H9 (cell line): ENCODE measurements around the gene ZHX3. TPM values are rescaled to one million over a fixed set of nuclear protein-coding genes. Genes with fewer than 3 reads are reported as not detected.

Source experiments
- DNase-seq: peaks from one replicate; pipeline ENCODE4 v3.0.0-alpha.2; 2017
- H2AFZ ChIP-seq: one replicate; pipeline ENCODE4 v1.6.1; 2013; ENCODE audit warnings: mild to moderate bottlenecking, low read length, control low read depth, moderate library complexity
- H2AK5ac ChIP-seq: 2 replicates; pipeline ENCODE4 v1.6.1; 2013; ENCODE audit warnings: low read length, control low read depth, mixed read lengths; ENCODE audit not compliant: insufficient read length
- H2BK120ac ChIP-seq: one replicate; pipeline ENCODE4 v1.6.1; 2013; ENCODE audit warnings: low read depth, mild to moderate bottlenecking, low read length, control low read depth, inconsistent platforms; ENCODE audit not compliant: poor library complexity, severe bottlenecking
- H2BK12ac ChIP-seq: 2 replicates; pipeline ENCODE4 v1.6.1; 2013; ENCODE audit warnings: low read length, control low read depth, mixed read lengths, low read depth; ENCODE audit not compliant: insufficient read length
- H2BK15ac ChIP-seq: 2 replicates; pipeline ENCODE4 v1.6.1; 2013; ENCODE audit warnings: low read depth, low read length, control low read depth
- H2BK20ac ChIP-seq: one replicate; pipeline ENCODE4 v1.6.1; 2013; ENCODE audit warnings: low read depth, mild to moderate bottlenecking, low read length, control low read depth, inconsistent platforms; ENCODE audit not compliant: poor library complexity, severe bottlenecking
- H2BK5ac ChIP-seq: 2 replicates; pipeline ENCODE4 v1.6.1; 2013; ENCODE audit warnings: low read length, control low read depth, mixed read lengths; ENCODE audit not compliant: insufficient read length
- H3K14ac ChIP-seq: 2 replicates; pipeline ENCODE4 v1.6.1; 2013; ENCODE audit warnings: low read length, control low read depth; ENCODE audit not compliant: insufficient read depth
- H3K18ac ChIP-seq: 2 replicates; pipeline ENCODE4 v1.6.1; 2013; ENCODE audit warnings: low read depth, mild to moderate bottlenecking, mixed read lengths, low read length, control low read depth; ENCODE audit not compliant: insufficient read length
- H3K23ac ChIP-seq: 2 replicates; pipeline ENCODE4 v1.6.1; 2013; ENCODE audit warnings: low read length, control low read depth, mixed read lengths, low read depth; ENCODE audit not compliant: insufficient read length
- H3K23me2 ChIP-seq: 2 replicates; pipeline ENCODE4 v1.6.1; 2013; ENCODE audit warnings: low read depth, mild to moderate bottlenecking, mixed read lengths, low read length, control low read depth; ENCODE audit not compliant: insufficient read length, poor library complexity, severe bottlenecking
- H3K27ac ChIP-seq: 2 replicates; pipeline ENCODE4 v1.5.1; 2013; ENCODE audit warnings: low read length, control low read depth, mixed read lengths, low read depth; ENCODE audit not compliant: insufficient read length
- H3K27me3 ChIP-seq: 2 replicates; pipeline ENCODE4 v1.6.1; 2013; ENCODE audit warnings: low read length, control low read depth, inconsistent platforms; ENCODE audit not compliant: insufficient read depth
- H3K4ac ChIP-seq: 2 replicates; pipeline ENCODE4 v1.6.1; 2013; ENCODE audit warnings: low read depth, mild to moderate bottlenecking, control low read depth, inconsistent platforms, low read length, moderate library complexity
- H3K4me1 ChIP-seq: 2 replicates; pipeline ENCODE4 v1.6.1; 2013; ENCODE audit warnings: low read length, control low read depth, inconsistent platforms; ENCODE audit not compliant: insufficient read depth
- H3K4me2 ChIP-seq: 2 replicates; pipeline ENCODE4 v1.6.1; 2013; ENCODE audit warnings: low read length, control low read depth, mixed read lengths; ENCODE audit not compliant: insufficient read length, insufficient read depth
- H3K56ac ChIP-seq: 2 replicates; pipeline ENCODE4 v1.6.1; 2013; ENCODE audit warnings: low read depth, mild to moderate bottlenecking, mixed read lengths, low read length, control low read depth; ENCODE audit not compliant: insufficient read length
- H3K79me1 ChIP-seq: 2 replicates; pipeline ENCODE4 v1.6.1; 2013; ENCODE audit warnings: low read depth, mild to moderate bottlenecking, moderate library complexity, low read length, control low read depth, inconsistent platforms; ENCODE audit not compliant: insufficient read depth, poor library complexity, severe bottlenecking
- H3K79me2 ChIP-seq: 2 replicates; pipeline ENCODE4 v1.6.1; 2013; ENCODE audit warnings: low read length, control low read depth, inconsistent platforms; ENCODE audit not compliant: insufficient read depth
- H3K9ac ChIP-seq: 2 replicates; pipeline ENCODE4 v1.6.1; 2013; ENCODE audit warnings: low read length, control low read depth, mixed read lengths; ENCODE audit not compliant: insufficient read length; ENCODE audit errors: extremely low read depth
- H3K9me3 ChIP-seq: one replicate; pipeline ENCODE4 v1.6.1; 2013; ENCODE audit warnings: low read depth, low read length, inconsistent platforms; ENCODE audit not compliant: control insufficient read depth
- H3T11ph ChIP-seq: one replicate; pipeline ENCODE4 v1.6.1; 2013; ENCODE audit warnings: mild to moderate bottlenecking, low read length, control low read depth, inconsistent platforms
- H4K20me1 ChIP-seq: one replicate; pipeline ENCODE4 v1.6.1; 2013; ENCODE audit not compliant: control insufficient read depth, insufficient read length, insufficient read depth
- H4K5ac ChIP-seq: 2 replicates; pipeline ENCODE4 v1.6.1; 2013; ENCODE audit warnings: low read depth, mild to moderate bottlenecking, mixed read lengths, low read length, control low read depth; ENCODE audit not compliant: insufficient read length
- H4K8ac ChIP-seq: replicated peaks from 2 replicates; pipeline ENCODE4 v1.6.1; 2013; ENCODE audit warnings: low read length, control low read depth, mixed read lengths, low read depth; ENCODE audit not compliant: insufficient read length
- H4K91ac ChIP-seq: 2 replicates; pipeline ENCODE4 v1.6.1; 2013; ENCODE audit warnings: low read depth, mild to moderate bottlenecking, moderate library complexity, mixed read lengths, low read length, control low read depth; ENCODE audit not compliant: insufficient read length
- H3K27ac Mint-ChIP-seq, 3 experiments: 2 replicates in 2 of 3; 3 replicates in 1 of 3; pipeline ENCODE4 v1.8.0; 2020 to 2021; ENCODE audit warnings: mixed read lengths in 3 of 3, mild to moderate bottlenecking in 1 of 3, moderate library complexity in 1 of 3
- H3K27me3 Mint-ChIP-seq: 2 replicates; pipeline ENCODE4 v1.8.0; 2021; ENCODE audit warnings: low read depth, mild to moderate bottlenecking, moderate library complexity, mixed read lengths
- H3K36me3 Mint-ChIP-seq, 3 experiments: 2 replicates in 2 of 3; 3 replicates in 1 of 3; pipeline ENCODE4 v1.8.0; 2020 to 2021; ENCODE audit warnings: low read depth in 3 of 3, mixed read lengths in 3 of 3; ENCODE audit not compliant: insufficient read depth in 1 of 3
- H3K4me1 Mint-ChIP-seq, 2 experiments: 2 replicates each; pipeline ENCODE4 v1.8.0; 2020; ENCODE audit warnings: mixed read lengths in 2 of 2
- H3K4me3 Mint-ChIP-seq, 2 experiments: 2 replicates in 1 of 2; 3 replicates in 1 of 2; pipeline ENCODE4 v1.8.0; 2020 to 2021; ENCODE audit warnings: mild to moderate bottlenecking in 2 of 2, mixed read lengths in 2 of 2, moderate library complexity in 1 of 2
- H3K9me3 Mint-ChIP-seq, 2 experiments: 2 replicates in 1 of 2; 3 replicates in 1 of 2; pipeline ENCODE4 v1.8.0; 2020; ENCODE audit warnings: mild to moderate bottlenecking in 2 of 2, mixed read lengths in 2 of 2, moderate library complexity in 1 of 2
- CTCF ChIP-seq: fragments of 200-600 bp; sonication (generic); conservative IDR thresholded peaks from 3 replicates; pipeline ENCODE4 v1.8.0; 2021; ENCODE audit warnings: antibody characterized with exemption, mild to moderate bottlenecking
- WGBS: extraction: QIAGEN DNeasy Blood & Tissue Kit; methylation state at CpG from one replicate; pipeline ENCODE4 v1.1.7; 2013; ENCODE audit warnings: missing lambda C conversion rate, low lambda C conversion rate, mixed read lengths; ENCODE audit not compliant: insufficient read length; ENCODE audit errors: extremely low coverage; 5-methylcytosine and 5-hydroxymethylcytosine counted together
- total RNA-seq: library from RNA; stranded (reverse); gene quantifications from 2 replicates; pipeline ENCODE4 v1.2.1, GENCODE V29; 2021

The ZHX3 gene
- total RNA-seq, 1 experiment from 2014 or later: 4.4 TPM

- H2BK15ac ChIP-seq: no peak overlapping the region
- no peak overlapping the region for H3K56ac ChIP-seq
- no peaks in the 10 kb centered on the region for H4K20me1 ChIP-seq
- Mint-ChIP-seq H3K4me1 (peaks cover 4 to 18% of the 10 kb centered on the region in 2 experiments; a peak in 3 of 4 replicates), H3K27ac (peak overlapping the region in 1 of 3 experiments; percentile 66; a peak in 3 of 7 replicates), H3K27me3 (no peaks in the 10 kb centered on the region), H3K4me3 (no peak overlapping the region; a peak in 1 of 5 replicates), H3K9me3 (no peaks in the 10 kb centered on the region), H3K36me3 (peaks cover 59 to 95% (median 89%) of the 10 kb centered on the region in 3 experiments; a peak in 6 of 7 replicates)
- H3K23ac ChIP-seq: no peak overlapping the region
- no peak overlapping the region for H2BK12ac ChIP-seq
- peak; percentile 10 for DNase-seq
- WGBS: no CpG with 5 or more reads among the region's 3 CpGs
- no peaks in the 10 kb centered on the region for H3K4me1 ChIP-seq
- H3K23me2 ChIP-seq: no peaks in the 10 kb centered on the region
- no peak overlapping the region for H3K4ac ChIP-seq
- H3K27ac ChIP-seq: no peak overlapping the region
- no peaks in the 10 kb centered on the region for H3K79me1 ChIP-seq
- no peak overlapping the region for H3K4me2 ChIP-seq
- H3K27me3 ChIP-seq: no peaks in the 10 kb centered on the region
- H2BK20ac ChIP-seq: no peak overlapping the region
- H4K8ac ChIP-seq: no peak overlapping the region
- H2AFZ ChIP-seq: no peak overlapping the region
- H2BK120ac ChIP-seq: no peak overlapping the region
- H4K5ac ChIP-seq: no peak overlapping the region
- H3K79me2 ChIP-seq: no peaks in the 10 kb centered on the region
- no peak for TF ChIP-seq CTCF
- no peaks in the 10 kb centered on the region for H3K9me3 ChIP-seq
- H3K9ac ChIP-seq: no peak overlapping the region
- no peak overlapping the region for H2BK5ac ChIP-seq
- H3K18ac ChIP-seq: no peak overlapping the region
- no peak overlapping the region for H4K91ac ChIP-seq
- no peak overlapping the region for H3K14ac ChIP-seq
- no peak overlapping the region for H2AK5ac ChIP-seq
- H3T11ph ChIP-seq: no peak overlapping the region
These were observed 145.7 kb downstream of the ZHX3 start for GRCh38 chr20:41171736-41172295.
